Amniotic stem cell (primary cell): ENCODE data around the gene CLDN18.

Experiments
- DNase-seq: peaks from one replicate; lab custom pipeline; 2025; lab: John Stamatoyannopoulos, UW

CLDN18 gene

DNA sequence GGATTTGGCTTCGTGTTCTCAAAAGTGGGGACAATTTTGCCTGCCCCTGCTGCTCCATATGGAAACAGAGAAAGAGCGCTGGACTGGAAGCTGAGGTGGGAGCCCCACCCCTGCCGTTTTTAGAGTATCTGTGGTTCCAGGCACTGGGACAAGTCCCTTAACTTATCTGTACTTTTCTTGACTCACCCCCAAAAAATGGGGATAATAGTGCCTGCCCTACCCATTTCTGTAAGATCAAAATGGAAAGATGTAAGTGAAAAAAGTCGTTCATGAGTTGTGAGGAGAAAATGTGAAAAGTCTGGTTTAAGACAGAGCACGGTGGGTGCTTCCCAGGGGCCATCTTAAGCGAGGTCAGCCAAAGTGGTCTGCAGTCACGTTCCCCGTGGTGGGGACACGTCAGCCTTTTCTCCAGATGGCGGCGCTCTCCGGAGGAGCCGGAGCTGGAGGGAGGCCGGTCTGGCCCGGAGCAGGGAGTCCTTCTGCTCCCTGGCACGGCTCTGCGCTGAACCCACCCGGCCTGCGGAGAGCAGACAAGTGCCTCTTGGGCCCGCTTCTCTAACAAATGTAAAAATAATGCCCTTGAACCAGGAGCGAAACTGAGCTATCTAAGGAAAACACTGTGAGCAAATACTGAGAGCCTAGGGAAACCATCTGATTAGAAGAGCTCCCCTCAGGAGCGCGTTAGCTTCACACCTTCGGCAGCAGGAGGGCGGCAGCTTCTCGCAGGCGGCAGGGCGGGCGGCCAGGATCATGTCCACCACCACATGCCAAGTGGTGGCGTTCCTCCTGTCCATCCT is at the start of gene CLDN18:
Gene CLDN18 (plus strand): TSS at position 690 of the 797 bp plus-strand sequence. CDS start 61 bp downstream, at position 751.
- no peak for DNase-seq

DNA sequence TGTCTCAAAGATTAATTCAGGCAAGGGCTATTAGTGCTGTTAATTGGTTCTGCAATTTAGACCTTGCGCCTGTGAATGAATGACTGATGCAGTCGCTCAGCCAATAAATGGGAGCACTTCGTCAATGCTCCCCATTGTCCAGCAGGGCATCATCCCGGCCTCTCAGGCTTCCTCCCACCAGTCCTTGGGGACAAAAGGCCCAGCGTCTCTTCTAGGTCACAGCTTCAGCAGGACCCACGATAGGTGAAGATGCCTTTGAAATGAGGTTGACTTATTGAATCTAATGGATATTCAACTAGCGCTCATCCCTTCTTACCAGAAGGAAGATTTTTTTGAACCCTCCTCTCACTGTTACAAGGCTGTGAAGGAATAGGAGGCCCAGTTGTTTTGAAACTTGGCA is 47.7 kb upstream of the CLDN18 start:
- no peak for DNase-seq

GRCh38 chr3:137963463-137963862 is 46.5 kb upstream of the CLDN18 start:
- DNase-seq: no peak

DNA sequence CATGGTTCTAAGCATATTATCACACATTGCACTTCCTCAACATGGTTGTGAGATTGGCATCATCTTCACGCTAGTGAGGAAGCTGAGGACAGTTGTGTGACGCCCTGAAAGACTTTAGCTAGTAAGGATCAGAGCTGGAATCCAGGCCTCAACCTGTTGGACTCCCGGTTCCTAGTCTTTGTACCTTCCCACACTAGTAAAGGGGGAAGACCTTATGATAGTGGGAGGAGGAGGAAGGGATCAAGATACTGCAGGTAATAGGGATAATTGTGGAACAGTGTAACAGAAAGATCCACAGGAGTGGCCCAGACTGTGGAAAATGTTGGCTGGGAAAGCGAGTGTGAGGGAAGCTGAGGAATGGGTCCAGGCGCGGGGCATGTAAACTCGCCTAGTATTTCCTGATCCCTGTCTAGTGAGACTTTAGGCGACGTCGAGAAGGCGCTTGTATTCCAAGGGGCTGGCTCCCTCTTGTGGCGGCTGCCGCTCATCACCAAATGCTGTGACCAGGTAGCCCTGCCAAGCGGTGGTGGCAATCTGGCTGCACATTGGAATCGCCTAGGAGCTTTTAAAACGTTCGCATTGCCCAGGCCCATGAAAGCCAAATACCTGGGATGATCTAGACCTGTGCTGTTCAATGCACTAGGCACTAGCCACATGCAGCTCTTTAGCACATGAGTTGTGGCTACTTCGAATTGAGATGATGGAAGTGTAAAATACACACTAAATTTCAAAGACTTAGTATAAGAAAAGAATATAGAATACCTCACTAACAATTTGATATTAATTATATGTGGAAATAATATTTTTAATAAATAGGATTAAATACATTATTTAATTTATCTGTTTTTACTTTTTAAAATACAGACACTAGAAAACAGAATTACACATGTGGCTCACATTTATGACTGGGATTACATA is 38.8 kb upstream of the CLDN18 start:
- DNase-seq: peak; percentile 57

DNA sequence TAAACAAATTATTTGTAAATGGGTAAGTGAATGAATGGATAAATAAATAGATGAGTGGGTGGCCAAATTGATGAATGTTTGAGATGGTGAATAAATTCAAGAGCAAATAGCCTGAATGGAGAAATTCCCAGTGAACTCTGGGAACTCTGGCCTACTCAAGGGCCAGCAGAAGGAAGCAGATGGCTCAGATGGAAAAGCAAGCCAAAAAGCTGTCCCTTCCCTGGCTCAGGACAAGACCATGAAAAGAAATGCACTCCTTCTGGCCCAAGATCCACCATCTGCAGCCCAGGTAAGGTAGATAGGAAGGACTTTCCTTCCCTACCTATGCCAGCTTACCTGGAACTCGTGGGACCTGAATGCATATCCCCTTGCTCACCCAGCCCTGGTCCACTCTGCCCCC is 37.6 kb upstream of the CLDN18 start:
- DNase-seq: no peak

GRCh38 chr3:137978328-137978727 is 31.6 kb upstream of the CLDN18 start:
- no peak for DNase-seq

DNA sequence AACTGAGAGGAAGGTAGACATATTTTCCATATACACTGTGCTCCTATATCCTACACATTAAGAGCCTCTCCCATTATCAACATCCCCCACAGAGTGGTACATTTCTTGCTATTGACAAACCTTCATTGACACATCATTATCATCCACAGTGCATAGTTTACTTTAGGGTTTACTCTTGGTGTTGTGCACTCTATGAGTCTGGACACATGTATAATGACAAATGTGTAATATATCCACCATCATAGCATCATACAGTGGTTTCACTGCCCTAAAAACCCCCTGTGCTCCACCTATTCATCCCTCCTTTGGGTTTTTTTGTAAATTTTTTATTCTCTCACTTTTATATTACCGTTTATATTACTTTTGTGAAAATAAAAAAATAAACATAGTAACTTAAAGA is 22.2 kb upstream of the CLDN18 start:
- no peak for DNase-seq

DNA sequence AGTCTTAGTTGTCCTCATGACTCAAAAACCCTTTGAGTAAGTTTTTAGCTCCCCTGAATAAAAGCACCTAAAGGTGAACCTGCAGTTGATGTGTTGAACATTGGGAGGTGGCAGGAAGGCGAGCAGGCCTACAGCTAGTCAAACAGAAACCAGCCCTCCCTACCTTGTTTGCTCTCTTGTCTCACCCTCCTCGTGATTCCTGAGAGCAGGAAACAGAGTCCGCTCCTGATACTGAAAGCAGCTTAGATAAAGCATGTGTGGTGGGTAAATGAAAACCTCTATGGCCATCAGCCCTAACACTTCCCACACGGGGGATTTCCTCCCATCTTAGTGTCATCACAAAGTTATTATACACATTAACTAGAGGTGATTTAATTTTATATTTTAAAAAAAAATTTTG is 21.8 kb upstream of the CLDN18 start:
- DNase-seq: no peak

DNA sequence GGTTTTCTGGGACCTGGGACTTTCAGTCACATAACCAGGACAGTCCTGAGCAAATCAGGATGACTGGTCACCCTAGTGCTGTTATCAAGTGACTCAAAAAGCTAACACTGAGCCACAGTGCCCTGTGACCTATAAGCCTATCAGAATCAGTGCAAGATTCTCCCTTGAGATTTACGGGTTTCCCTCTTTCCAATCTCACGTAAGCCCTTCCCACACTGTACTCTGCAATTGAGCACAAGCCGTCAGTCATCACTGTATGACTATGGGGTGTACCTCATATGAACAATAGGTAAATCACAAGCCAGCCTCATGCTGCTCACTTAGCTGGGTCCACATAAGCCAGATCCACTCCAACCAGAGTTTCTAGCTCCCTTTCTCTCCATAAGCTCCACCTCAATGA is 21.0 kb upstream of the CLDN18 start:
- no peak for DNase-seq

DNA sequence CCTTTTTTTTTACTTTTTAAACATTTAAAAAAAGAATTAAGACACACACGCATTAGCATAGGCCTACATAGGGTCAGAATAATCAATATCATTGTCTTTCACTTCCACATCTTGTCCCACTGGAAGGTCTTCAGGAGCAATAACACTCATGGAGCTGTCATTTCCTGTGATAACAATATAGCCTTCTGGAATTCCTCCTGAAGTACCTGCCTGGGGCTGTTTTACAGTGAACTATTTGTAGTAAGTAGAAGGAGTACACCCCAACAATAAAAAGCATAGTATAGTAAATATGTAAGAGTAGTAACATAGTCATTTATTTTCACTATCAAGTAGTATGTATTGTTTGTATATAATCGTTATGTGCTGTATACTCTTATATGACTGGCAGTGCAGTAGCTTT is 19.5 kb upstream of the CLDN18 start:
- no peak for DNase-seq

DNA sequence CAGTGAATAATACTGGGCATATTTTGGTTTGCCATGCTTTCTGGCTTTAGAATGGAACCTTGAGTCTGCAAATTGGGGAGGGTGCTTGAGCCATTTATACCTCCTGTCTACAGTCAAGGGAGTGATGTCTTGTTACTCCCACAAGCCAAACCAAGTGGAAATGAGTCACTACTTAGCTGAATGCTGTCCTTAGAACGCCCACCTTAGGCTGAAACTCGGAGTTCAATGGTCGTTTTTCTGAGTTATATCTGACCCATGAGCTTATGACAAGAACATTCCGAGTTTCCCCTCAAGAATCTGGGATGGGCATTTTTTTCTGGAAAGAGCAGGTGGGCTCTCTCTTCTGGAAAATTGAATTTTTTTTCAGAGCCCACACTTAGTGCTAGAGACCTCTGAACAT is 17.4 kb upstream of the CLDN18 start:
- DNase-seq: no peak

- no peak for DNase-seq
These were observed 11.6 kb upstream of the CLDN18 start for GRCh38 chr3:137998121-137999042.

- no peak for DNase-seq
These were observed 6.9 kb upstream of the CLDN18 start for GRCh38 chr3:138003069-138003468.

DNA sequence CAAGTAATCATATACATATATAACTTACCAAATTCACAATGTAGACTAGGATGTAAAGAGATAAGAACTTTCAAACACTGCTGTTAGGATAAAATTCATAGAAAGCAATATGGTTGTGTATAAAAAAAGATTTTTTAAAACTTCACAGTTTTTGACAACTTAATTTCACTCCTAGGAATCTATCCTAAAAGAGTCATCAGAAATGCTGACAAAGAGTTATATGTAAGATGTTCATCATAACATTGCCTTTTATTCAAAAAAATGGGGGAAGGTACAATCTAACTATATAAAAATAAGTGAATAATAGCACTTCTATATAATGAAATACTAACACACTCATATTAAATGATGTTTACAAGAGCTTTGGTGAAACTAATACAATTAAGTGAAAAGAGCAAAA is 4.3 kb upstream of the CLDN18 start:
- DNase-seq: no peak

DNA sequence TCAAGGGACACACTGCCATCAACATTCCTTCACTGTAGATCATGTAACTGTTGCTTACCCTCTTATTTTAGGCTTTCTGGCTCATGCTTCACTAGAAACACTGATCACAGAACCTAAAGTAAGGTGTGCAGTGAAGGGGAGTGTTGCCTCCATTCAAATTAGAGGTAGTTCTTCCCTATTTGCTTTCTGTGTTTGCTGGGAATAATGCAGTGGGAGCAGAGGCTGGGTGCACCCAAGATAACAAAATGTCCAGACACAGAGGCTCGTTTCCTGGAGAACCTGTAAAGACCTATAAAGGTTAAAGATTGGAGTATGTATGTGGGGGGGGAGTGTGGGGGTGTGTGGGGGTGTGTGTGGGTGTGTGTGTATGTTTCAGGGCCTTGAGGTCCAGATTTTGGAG is 2.1 kb upstream of the CLDN18 start:
- DNase-seq: no peak

GRCh38 chr3:138010273-138010590 is 267 bp downstream of the CLDN18 start:
- DNase-seq: no peak

GRCh38 chr3:138011722-138012121 is 1.8 kb downstream of the CLDN18 start:
- no peak for DNase-seq

DNA sequence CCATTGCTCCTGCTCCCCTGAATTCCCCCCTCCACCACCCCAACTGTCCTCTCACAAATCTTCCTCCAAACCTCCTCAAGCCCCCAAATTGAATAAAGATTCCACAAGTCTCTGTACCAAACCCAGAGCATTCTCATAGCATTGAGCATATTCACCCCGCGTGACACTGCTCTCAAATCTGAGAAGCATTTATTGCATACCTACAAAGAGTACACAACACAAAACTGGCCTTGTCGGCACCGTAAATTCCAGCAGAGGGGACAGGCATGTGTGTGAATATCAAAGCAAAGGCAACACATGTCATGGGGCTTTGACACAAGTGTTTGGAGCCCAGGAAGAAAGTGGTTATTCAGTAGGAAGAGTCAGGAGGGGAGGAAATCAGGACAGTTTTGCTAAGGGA is 2.6 kb downstream of the CLDN18 start:
- no peak for DNase-seq

GRCh38 chr3:138016065-138016464 is 6.1 kb downstream of the CLDN18 start:
- no peak for DNase-seq

DNA sequence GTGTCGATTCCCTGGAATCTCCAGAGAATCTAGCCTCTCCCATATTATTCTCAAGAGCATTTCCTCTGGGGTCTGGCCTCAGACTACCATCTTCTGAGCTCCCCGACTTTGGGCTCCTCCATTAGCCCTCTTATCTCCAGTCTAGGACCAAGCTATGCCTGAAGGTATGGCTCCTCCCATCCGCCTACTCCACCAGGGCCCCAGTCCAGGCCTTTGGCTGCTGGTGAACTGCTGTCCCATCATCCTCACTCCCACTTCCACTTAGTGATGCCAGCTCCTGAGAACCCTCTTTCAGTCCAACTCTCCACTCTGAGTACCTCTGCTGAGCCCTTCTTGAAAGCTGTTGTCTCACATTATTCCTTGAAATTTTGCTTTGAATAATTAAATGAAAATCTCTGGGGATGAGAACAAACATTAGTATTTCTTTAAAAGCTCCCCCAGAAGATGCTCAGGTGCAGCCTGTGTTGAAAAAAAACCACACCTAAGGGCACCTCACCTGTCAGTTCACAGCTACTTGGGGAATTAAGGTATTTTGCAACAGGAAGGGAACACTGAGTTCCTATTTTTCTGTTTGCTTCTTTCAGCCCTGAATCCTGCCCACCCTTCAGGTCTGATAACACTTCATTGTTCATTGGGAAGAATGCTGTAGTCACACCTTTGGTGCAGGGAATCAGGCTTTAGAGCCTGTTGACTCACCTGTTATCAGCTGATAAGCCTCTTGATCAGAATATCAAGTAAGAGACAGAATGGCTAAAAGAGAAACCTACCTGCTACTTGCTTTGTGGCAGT is 9.5 kb downstream of the CLDN18 start:
- DNase-seq: no peak

- DNase-seq: no peak
These were observed 13.8 kb downstream of the CLDN18 start for GRCh38 chr3:138023754-138024153.
